ENCODE results near the gene DCANP1.

Gene DCANP1

DNA sequence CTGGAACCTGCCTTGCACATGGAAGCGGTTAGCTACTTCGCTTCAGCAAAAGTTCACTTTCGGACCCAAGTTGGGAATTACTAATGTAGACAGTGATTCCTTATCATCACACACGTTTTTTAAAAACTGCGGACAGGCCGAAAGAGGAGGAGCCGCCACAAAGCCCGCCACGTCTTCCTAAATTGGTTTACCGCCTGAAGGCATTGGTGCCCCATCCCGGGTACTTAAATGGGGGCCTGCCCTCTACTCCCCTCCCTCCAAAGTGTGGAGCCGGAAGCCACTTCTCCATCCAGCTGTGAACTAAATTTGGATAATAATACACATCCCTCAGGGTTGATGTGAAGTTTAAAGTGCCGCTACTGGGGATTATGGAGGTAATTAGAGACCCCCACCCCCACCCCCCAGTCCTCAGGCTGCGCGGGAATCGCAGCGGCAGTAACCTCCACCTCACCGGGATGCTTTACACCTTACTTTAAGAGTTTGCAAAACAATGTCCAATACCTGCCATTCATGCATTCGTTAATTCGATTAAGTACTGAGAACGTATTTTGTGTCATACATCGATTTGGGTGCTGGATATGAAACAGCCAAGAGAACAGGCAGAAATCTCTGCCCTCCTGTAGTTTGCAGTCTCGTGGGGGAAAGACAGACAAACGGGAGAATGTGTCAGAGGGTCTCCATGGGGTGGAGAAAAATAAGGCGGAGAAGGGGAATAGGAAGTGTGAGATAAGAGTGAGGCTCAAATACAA lies 47.2 kb downstream of the DCANP1 start:
- peaks cover 45% of the 10 kb centered on the region for H3K4me1 ChIP-seq
- peaks cover 5% of the 10 kb centered on the region for H3K9me3 ChIP-seq
- no peaks in the 10 kb centered on the region for H3K27me3 ChIP-seq
- peaks cover 37% of the 10 kb centered on the region for H4K20me1 ChIP-seq
- no peak for TF ChIP-seq Cebpa-rat (IDR thresholded peaks at IDR 0.05)
- peak overlapping the region; percentile 100 for H3K9ac ChIP-seq
- peaks cover 2% of the 10 kb centered on the region for H3K36me3 ChIP-seq
- peak overlapping the region; percentile 99 for H3K27ac ChIP-seq
- peak overlapping the region; percentile 98 for H3K4me2 ChIP-seq
- H3K4me3 ChIP-seq = peak overlapping the region; percentile 99

- no peaks in the 10 kb centered on the region for H3K27me3 ChIP-seq
- H3K27ac ChIP-seq = peak within 1 kb of the TSS; percentile 99
- peaks cover 54% of the 10 kb centered on the region for H3K4me1 ChIP-seq
- H3K9me3 ChIP-seq = no peaks in the 10 kb centered on the region
- peak within 1 kb of the TSS; percentile 99 for H3K4me3 ChIP-seq
- peaks cover 46% of the 10 kb centered on the region for H4K20me1 ChIP-seq
- peak within 1 kb of the TSS; percentile 98 for H3K4me2 ChIP-seq
- peaks cover 10% of the 10 kb centered on the region for H3K36me3 ChIP-seq
- TF ChIP-seq Cebpa-rat (IDR thresholded peaks at IDR 0.05) = no peak
- peak within 1 kb of the TSS; percentile 100 for H3K9ac ChIP-seq
Measured at GRCh38 chr5:135398855-135399793, 48.0 kb downstream of the DCANP1 start, which contains the start of gene MACROH2A1. Gene MACROH2A1, minus strand, starts transcription at chr5:135399231. Its CDS starts 10,138 bp downstream, at chr5:135389093.

- peak overlapping the region; percentile 99 for H3K4me3 ChIP-seq
- no peak for TF ChIP-seq Cebpa-rat (IDR thresholded peaks at IDR 0.05)
- H3K27ac ChIP-seq = peak overlapping the region; percentile 99
- H3K4me2 ChIP-seq = peak overlapping the region; percentile 98
- no peaks in the 10 kb centered on the region for H3K9me3 ChIP-seq
- peak overlapping the region; percentile 100 for H3K9ac ChIP-seq
- peaks cover 62% of the 10 kb centered on the region for H3K4me1 ChIP-seq
- no peaks in the 10 kb centered on the region for H3K27me3 ChIP-seq
- peaks cover 54% of the 10 kb centered on the region for H4K20me1 ChIP-seq
- peaks cover 19% of the 10 kb centered on the region for H3K36me3 ChIP-seq
Measured at GRCh38 chr5:135398160-135398854, 48.8 kb downstream of the DCANP1 start.

DNA sequence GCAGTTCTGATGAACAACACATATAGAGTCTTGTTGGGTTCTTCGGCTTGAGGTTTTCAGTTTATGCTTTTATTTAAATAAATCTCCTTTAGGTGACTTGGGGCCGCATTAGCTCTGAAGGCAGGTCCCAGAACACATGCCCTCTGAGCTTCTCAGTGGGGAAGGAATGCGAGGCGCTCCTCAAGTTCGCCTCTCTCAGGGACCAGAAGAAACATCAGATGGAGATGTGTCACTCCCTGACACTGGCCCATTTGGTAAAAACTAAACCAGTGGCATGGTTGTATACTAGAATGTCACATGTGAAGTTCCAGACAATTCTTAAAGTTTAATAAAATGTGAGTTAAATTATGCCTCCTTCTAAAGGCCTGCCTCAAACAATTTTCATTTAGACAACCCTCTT lies 50.1 kb downstream of the DCANP1 start:
- peak overlapping the region; percentile 99 for H3K27ac ChIP-seq
- peaks cover 74% of the 10 kb centered on the region for H3K4me1 ChIP-seq
- no peaks in the 10 kb centered on the region for H3K9me3 ChIP-seq
- no peak for TF ChIP-seq Cebpa-rat (IDR thresholded peaks at IDR 0.05)
- peak overlapping the region; percentile 98 for H3K4me2 ChIP-seq
- H3K4me3 ChIP-seq = peak overlapping the region; percentile 99
- peaks cover 66% of the 10 kb centered on the region for H4K20me1 ChIP-seq
- H3K9ac ChIP-seq = peak overlapping the region; percentile 100
- no peaks in the 10 kb centered on the region for H3K27me3 ChIP-seq
- H3K36me3 ChIP-seq = peaks cover 31% of the 10 kb centered on the region

GRCh38 chr5:135396459-135397055 lies 50.6 kb downstream of the DCANP1 start:
- H3K27me3 ChIP-seq = no peaks in the 10 kb centered on the region
- peaks cover 79% of the 10 kb centered on the region for H3K4me1 ChIP-seq

GRCh38 chr5:135395866-135396265 lies 51.3 kb downstream of the DCANP1 start:
- H3K9ac ChIP-seq = peak overlapping the region; percentile 100
- peaks cover 43% of the 10 kb centered on the region for H3K36me3 ChIP-seq
- peaks cover 85% of the 10 kb centered on the region for H3K4me1 ChIP-seq
- TF ChIP-seq Cebpa-rat (IDR thresholded peaks at IDR 0.05) = no peak
- H4K20me1 ChIP-seq = peaks cover 78% of the 10 kb centered on the region
- peak overlapping the region; percentile 99 for H3K27ac ChIP-seq
- peak overlapping the region; percentile 99 for H3K4me3 ChIP-seq
- H3K9me3 ChIP-seq = no peaks in the 10 kb centered on the region
- H3K4me2 ChIP-seq = peak overlapping the region; percentile 98
- no peaks in the 10 kb centered on the region for H3K27me3 ChIP-seq

More at GRCh38 chr5:135396459-135397055, 50.6 kb downstream of the DCANP1 start:
- Histone ChIP-seq H4K20me1 (peaks cover 71% of the 10 kb centered on the region), H3K9ac (peak overlapping the region; percentile 100), H3K36me3 (peaks cover 36% of the 10 kb centered on the region), H3K4me3 (peak overlapping the region; percentile 99), H3K27ac (peak overlapping the region; percentile 99), H3K9me3 (no peaks in the 10 kb centered on the region), H3K4me2 (peak overlapping the region; percentile 98)
- no peak for TF ChIP-seq Cebpa-rat (IDR thresholded peaks at IDR 0.05)

- no peak overlapping the region for H3K4me3 ChIP-seq
- H3K36me3 ChIP-seq = peaks cover 47% of the 10 kb centered on the region
- no peaks in the 10 kb centered on the region for H3K27me3 ChIP-seq
- peaks cover 82% of the 10 kb centered on the region for H4K20me1 ChIP-seq
- H3K9ac ChIP-seq = no peak overlapping the region; the same call in 1 of the 2 replicates
- H3K27ac ChIP-seq = no peak overlapping the region; the same call in 1 of the 2 replicates
- H3K4me2 ChIP-seq = peak overlapping the region; percentile 98
- no peak for TF ChIP-seq Cebpa-rat (IDR thresholded peaks at IDR 0.05)
- H3K9me3 ChIP-seq = no peaks in the 10 kb centered on the region
- peaks cover 85% of the 10 kb centered on the region for H3K4me1 ChIP-seq
Measured at GRCh38 chr5:135395451-135395850, 51.7 kb downstream of the DCANP1 start.

Measured in BLaER1 (cell line).